Fibroblast of mammary gland (primary cell): ENCODE data around the gene PUS1.
"Not testable (repeated sequence)": the region's sequence is repeated elsewhere in the genome, so short reads cannot be mapped to it uniquely, and the experiment has no call there.

Source experiments
- DNase-seq: peaks from one replicate; pipeline ENCODE4 v3.0.0-alpha.2; 2010; ENCODE audit warnings: low read depth
- H3K4me3 ChIP-seq: 2 replicates; pipeline ENCODE4 v1.5.1; 2011; ENCODE audit warnings: low read depth, mild to moderate bottlenecking, low read length, moderate library complexity; ENCODE audit not compliant: control insufficient read depth
- CTCF ChIP-seq: conservative IDR thresholded peaks from 2 replicates; pipeline ENCODE4 v1.5.1; 2011; ENCODE audit warnings: low read depth, low read length, inconsistent platforms; ENCODE audit not compliant: control insufficient read depth, insufficient read depth

Gene PUS1

GRCh38 chr12:131984334-131984733 lies 55.3 kb downstream of the PUS1 start:
- H3K4me3 ChIP-seq: no peak overlapping the region
- DNase-seq: no peak
- no peak for TF ChIP-seq CTCF

GRCh38 chr12:131985510-131985875 lies 56.4 kb downstream of the PUS1 start:
- not testable (repeated sequence) for DNase-seq, H3K4me3 ChIP-seq

GRCh38 chr12:131986361-131986760 lies 57.3 kb downstream of the PUS1 start:
- no peak overlapping the region for H3K4me3 ChIP-seq
- TF ChIP-seq CTCF: no peak
- no peak for DNase-seq

GRCh38 chr12:131986910-131987309 lies 57.8 kb downstream of the PUS1 start:
- no peak for TF ChIP-seq CTCF
- H3K4me3 ChIP-seq: no peak overlapping the region
- DNase-seq: no peak

GRCh38 chr12:131987552-131987951 lies 58.5 kb downstream of the PUS1 start:
- no peak for TF ChIP-seq CTCF
- DNase-seq: no peak
- H3K4me3 ChIP-seq: no peak overlapping the region

GRCh38 chr12:131988054-131988796 lies 59.1 kb downstream of the PUS1 start:
- no peak for DNase-seq
- TF ChIP-seq CTCF: no peak
- no peak overlapping the region for H3K4me3 ChIP-seq

GRCh38 chr12:131989021-131989420 lies 59.9 kb downstream of the PUS1 start:
- no peak for TF ChIP-seq CTCF
- DNase-seq: no peak
- no peak overlapping the region for H3K4me3 ChIP-seq
